T-helper 9 cell (primary cell): ENCODE measurements around the gene LHFPL3.
"Not testable (repeated sequence)": the region's sequence is repeated elsewhere in the genome, so short reads cannot be mapped to it uniquely, and the experiment has no call there.

Experiments
- DNase-seq: peaks from one replicate; pipeline ENCODE4 v3.0.0-alpha.2; 2020

Gene LHFPL3

DNA sequence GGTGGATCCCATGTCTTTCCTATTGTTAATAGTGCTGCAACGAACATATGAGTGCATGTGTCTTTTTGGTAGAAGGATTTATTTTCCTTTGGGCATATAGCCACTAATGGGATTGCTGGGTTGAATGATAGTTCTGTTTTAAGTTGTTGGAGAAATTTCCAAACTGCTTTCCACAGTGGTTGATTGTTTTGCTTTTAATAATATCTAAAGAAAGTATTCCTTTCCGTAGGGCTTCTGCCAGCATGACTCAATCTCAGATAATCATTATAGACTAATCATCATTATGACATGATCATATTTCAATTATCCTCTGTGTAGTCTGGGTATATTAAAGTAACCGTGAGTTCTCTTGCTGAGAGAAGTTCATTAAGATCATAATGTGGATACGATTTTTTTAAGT, 575.4 kb downstream of the LHFPL3 start:
- no peak for DNase-seq

DNA sequence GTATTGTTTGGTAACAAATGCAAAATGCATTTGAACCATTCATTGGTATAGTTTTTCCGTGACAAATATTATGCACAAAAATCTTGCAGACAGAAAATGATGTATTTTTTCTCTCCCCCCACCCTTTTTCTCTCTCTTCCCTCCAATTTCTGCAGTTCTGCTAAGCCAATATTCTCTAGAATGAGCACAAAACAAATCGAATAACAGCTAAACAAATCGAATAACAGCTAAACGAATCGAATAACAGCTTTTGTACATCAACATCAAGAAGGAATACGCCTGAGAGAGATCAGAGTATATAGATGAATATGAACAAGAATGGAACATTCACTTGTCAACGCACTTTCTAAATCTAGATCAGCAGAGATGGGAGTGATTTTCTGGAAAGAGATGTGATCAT, 577.6 kb downstream of the LHFPL3 start:
- no peak for DNase-seq

DNA sequence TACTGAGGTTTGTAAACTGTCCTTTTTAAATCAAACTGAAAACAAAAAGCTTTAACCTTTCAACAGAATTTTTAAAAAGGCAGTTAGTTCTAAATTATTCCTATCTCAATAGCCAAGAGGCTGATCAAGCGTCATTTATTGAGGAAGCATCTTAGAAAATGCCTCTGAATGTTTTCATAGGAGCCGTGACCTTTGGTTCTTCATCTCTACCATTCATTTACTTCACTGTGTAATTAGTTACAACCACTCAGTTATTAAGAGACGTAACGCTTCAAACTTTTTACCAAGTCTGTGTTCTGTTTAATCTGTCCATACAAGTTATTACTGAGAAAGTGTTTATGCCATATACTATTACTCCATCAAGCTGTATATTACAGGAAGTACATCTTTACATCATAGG, 578.2 kb downstream of the LHFPL3 start:
- no peak for DNase-seq

DNA sequence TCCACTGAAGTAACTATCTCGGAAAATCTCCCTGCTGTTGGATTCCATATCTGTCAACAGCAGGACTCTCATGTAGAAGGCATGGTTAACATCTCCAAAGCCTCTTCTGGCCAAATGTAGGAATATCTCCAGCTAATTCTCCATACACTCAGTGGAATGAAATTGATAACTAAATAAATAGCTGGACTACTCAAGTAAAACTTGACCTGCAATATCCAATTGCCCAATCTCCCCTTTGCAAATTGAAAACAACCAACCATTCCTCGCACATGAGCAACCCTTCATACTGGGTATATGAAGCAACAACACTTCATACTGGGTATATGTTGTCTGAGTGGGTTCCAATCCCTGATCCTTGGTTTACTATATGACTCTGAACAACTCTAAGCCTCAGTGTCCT, 580.2 kb downstream of the LHFPL3 start:
- DNase-seq: no peak

DNA sequence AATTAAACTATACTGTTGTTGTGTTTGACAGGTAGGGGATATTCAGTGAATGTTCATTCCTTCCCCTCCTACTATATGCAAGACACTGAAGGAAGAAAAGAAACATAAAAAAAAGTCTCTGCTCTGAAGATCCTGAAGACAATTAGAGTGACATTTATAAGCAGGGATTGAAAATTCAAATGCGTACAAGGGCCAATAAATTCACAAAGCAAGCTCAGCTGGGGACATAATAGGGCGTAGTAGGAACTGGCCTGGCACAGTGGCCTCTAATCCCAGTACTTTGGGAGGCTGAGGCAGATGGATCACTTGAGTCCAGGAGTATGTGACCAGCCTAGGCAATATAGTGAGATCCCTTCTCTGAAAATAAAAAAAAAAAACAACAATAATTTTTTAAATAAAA, 580.7 kb downstream of the LHFPL3 start:
- DNase-seq: no peak

DNA sequence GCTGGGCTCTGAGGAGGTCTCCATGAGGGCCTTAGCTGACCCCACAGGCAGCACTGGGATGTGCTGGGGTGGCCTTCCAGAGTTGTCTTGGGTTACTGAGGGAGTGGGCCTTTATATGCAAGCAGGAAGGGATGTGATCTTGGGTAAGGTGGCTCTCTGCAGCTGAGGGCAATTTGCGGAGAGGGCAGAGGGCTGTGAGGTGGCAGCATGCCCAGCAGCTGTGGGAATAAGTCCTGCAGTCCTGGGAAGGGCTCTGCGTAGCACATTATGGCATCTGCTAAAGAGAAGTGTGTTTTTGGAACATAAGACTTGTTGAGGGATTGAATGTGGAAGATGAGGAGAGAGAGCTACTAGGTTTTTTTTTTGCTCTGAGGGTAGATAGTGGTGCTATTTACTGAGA, 586.0 kb downstream of the LHFPL3 start:
- no peak for DNase-seq

DNA sequence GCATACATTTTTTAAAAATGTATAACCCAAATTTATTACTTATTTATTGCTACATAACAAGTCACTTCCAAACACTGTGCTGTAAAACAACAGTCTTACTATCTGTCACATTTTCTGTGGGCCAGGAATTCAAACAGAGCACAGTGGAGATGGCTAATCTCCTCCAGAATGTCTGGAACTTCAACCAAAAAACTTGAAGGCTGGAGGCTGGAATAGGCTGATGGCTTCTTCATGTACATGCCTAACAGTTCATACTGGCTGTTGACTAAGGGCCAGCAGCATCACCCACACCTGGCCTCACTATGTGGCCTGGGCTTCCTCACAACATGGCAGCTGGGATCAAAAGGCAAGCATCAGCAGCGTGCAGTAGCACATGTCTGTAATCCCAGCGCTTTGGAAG, 593.2 kb downstream of the LHFPL3 start:
- no peak for DNase-seq

DNA sequence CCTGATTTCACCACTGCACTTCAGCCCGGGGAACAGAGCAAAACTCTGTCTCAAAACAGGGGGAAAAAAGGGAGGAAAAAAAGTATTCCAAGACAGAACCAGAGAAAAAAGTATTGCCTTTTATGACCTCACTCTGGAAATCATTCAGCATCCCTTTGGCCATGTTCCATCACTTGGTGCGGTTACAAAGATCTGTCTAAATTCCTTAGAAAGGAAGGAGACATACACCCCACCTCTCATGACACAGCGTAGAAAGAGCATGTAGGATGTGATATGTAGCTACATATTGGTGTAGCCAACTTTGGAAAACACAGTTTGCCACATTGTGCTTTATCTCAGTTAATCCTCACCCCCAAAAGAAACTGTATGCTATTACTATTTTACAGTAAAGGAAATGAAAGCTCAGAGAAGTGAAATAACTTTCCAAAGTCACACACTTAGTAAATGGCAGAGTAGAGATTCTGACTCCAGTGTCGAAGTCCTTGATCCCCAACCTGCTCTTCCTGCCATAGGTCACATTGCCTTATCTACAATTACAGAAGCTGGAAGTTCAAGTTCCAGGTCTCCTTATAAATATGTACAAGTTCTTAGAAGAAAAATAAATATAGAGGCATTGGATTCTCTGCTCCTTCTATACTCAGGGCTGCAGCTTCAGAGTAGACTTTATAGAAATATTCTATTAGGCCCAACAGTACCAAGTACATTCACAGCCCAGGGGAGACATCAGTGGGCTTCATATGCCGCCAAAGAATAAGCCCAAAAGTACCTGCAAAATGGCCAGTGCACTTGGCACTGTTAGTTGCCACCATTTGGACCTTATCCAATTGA, 594.0 kb downstream of the LHFPL3 start:
- DNase-seq: no peak

DNA sequence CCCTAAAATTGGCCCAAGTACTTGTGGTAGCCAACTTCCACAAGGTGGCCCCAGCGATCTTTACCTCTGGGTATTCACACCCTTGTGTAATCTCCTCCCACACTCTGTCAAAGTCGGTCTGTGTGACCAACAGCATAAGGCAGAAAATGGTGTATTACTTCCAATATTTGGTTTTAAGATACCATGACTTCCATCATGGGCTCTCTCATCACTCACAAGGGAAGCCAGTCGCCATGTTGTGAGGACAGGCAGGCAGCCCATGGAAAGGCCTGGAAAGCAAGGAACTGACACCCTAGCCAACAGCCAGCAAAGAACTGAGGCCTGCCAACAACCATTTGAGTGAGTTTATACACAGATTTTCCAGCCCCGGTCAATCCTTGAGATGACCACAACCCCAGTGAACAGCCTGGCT, 594.6 kb downstream of the LHFPL3 start:
- peak; percentile 53 for DNase-seq

DNA sequence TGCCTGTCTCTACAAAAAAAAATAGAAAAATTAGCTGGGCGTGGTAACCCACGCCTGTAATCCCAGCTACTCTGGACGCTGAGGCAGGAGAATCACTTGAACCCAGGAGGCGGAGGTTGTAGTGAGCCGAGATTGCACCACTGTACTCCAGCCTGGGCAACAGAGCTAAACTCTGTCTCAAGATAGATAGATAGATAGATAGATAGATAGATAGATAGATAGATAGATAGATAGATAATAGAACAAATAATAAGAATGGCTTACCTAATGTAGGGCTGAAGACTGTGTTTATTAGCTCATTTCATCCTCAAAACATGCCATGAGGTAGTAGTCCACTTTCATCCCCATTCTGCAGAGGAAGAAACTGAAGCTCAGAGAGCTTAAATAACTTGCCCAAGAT, 597.8 kb downstream of the LHFPL3 start:
- not testable (repeated sequence) for DNase-seq

DNA sequence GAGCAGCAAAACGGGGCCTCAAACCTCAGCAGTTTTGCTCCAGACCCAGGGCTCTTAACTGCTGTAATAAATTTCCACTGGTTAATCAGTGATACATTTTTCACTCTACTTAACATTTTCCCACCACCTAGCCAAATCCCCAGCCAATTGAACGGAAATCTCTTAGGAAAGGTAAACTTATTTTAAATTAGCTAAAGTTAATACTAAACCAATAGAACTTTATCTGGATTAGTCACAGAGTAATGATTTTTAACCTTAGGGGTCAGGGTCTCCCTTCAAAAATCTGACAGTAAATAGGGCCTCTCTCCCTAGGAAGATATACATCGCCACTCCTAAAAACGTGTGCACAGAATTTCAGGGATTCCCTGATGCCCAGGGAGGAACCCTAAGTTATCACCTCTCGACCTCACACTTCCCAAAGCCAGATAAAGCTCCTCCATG, 598.2 kb downstream of the LHFPL3 start:
- no peak for DNase-seq

DNA sequence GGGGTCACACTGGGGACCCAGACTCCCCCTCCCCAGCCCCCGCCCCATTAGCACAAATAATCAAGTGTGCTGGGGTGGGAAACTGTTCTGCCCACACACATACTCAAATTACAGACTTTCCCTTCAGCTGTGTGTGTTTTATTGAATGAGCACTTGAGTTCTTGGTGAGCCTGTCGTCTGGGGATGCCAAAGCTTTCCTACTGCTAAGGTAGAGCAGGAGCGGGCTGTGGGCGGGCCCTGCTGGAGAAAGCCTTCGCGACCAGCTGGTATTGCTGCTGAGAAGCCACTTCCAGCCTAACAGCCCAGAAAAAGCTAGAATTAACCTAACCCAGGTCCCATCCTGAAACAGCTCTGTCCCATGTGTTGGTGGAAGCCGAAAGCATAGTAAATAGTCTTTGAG, 598.7 kb downstream of the LHFPL3 start:
- DNase-seq: no peak

DNA sequence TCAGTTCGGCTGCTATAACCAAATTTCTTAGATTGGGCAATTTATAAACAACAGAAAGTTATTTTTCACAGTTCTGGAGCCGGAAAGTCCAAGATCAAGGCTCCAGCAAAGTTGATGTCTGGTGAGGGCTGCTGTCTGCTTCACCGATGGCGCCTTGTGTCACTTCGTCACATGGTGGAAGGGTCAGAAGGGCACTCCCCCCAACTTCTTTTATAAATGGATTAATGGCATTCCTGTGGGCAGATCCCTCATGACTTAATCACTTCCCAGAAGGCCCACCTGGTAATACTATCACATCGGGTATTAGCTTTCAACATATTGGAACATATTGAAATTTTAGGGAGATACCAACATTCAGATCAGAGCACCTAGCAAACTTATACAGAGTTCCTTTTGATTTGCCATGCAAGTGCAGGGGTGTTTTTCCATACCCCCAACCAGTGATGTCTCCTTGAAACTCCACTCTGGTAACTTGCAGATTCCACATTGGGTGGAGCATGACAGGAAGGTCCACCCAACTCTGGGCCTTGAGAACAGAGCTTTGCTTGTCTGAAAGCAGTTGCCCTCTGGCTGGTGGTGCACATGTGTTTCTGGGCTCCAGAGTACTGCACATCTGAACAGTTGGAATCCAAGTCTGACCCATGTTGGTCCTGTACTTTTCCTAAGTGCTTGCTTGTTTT, 600.5 kb downstream of the LHFPL3 start:
- no peak for DNase-seq

DNA sequence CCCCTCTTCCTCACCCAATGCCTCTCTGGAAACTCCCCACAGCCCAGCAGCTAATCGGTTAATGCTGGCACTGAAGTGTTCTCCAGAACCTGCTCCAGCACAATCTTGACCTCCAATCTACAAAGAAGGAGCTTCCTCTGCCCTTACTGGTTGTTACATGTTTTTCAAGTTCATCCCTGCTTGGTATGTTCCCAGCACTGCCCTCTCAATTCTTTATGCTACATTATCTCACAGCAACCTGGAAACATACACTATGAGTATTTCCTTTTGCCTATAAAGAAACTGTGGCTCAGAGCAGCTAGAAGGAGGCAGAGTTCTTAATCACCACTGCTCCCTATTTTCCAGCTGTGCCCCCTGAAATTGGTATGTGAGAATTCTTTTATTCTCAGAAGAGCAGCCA, 601.5 kb downstream of the LHFPL3 start:
- DNase-seq: no peak

DNA sequence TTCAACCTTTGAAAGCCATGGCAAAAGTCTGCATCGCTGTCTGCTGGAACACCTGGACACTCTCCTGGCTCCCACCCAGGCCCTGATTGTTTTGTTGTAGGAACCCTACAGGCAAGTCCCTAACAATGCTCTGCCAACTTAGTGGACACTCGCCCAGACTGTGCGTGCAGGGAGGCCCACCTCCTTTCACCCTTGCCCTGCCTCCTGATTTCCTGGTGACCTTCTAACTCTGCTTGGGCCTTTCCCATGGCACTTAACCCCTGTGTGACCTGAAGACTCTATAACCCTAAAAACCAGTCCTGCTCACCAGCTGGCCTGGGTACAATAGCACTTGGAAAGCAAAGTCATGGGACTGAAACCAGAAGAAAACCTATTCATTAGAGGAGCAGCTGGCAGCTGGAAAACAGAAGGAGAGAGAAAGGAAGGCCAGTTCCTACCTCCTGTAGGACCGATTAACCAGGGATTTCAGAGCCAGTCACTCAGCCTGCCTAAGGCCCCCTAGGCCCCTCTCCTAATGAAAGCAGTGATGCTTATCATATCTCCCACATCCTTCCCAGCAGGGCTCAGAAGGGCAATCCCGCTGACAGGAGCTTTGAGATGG, 602.9 kb downstream of the LHFPL3 start:
- no peak for DNase-seq

DNA sequence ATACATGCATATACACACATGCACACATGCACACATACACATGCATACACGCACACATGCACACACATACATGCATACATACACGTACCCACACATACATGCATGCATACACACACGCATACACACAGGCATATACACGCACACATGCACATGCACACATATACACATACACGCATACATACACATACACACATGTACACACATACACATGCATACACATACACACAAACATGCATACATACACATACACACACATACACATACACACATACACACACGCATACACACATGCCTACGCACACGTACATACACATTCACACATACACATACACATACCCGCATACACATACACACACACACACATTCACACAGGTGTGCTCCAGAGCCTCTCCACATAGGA, 604.6 kb downstream of the LHFPL3 start:
- DNase-seq: no peak

DNA sequence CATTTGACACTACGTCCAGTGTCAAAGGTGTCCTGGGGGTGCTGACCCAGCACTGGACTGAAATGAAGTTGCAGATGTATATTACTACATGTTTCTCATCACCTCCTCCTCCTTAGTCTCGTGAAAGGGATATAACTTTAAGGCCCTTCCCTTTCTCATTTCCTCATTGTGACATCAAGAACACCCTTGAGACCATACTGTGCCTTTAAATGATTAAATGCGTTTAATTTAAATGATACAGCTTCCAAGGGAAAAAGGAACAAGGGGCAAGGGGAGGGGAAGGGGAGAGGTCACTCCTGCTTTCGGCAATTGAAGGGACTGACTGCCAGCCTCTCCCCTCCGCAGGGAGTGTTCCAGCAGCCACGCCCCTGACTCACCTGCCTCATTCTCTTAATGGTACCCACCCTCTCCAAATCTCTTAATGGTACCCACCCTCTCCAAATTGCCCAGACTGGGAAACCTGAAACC, 605.2 kb downstream of the LHFPL3 start:
- no peak for DNase-seq

DNA sequence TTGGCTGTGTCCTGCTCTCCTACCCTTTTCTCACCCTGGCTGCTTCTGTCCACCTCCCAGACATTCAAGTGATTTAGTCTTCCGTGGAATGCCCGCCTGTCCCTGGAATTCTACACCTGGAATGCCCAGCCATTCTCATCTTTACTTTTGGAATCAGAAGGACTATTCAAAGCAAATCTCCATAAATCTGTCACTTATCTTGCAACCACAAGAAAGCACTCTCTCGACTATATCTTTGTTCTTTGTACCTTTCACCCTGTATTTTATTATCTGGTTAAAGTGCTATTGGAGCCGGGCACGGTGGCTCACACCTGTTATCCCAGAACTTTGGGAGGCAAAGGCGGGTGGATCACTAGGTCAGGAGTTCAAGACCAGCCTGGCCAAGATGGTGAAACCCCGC, 606.3 kb downstream of the LHFPL3 start:
- no peak for DNase-seq

DNA sequence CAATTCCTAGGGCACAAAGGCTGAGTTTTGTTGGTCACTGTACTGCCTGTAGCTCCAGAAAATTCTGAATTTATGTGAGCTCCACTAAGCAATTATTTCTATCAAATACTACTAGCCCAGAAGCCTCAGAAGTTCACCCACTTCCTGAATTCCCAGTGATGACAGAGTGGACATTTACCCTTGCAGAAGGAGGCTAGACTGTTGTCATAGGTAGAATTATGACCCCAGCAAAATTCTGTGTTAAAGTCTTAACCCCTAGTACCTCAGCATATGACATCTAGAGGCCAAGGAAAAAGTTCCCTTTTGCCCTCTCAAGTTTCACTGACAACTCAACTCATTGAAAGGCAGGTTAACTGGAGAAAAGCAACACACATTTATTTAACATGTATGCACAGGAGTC, 606.9 kb downstream of the LHFPL3 start:
- DNase-seq: no peak

DNA sequence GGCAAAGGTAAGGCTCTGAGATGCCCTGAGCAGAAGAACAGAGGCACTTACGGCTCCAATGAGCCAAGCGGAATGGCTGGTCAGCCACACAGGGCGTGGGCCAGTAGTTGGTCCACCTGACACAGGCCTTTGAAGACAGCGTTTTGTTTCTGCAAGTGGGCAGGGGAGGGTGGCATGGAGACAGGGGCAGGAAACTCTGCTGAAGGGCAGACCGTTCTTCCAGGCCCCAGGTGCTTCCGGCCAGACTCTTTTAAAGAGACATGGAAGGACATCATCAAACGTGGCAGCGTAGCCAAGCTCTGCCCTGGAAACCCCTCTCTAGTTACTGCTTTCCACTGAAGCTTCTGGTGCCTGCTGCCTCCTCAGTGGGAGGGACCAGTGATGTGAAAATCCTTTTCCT, 608.1 kb downstream of the LHFPL3 start:
- no peak for DNase-seq

DNA sequence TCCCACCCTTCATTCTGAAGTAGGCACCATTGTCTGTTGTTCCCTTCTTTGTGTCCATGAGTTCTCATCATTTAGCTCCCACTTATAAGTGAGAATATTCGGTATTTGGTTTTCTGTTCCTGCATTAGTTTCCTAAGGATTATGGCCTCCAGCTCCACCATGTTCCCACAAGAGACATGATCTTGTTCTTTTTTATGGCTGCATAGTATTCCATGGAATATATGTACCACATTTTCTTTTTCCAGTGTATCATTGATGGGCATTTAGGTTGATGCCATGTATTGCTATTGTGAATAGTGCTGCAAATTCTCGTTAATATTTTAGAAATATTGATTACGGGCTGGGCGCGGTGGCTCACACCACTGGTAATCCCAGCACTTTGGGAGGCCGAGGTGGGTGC, 609.1 kb downstream of the LHFPL3 start:
- not testable (repeated sequence) for DNase-seq

DNA sequence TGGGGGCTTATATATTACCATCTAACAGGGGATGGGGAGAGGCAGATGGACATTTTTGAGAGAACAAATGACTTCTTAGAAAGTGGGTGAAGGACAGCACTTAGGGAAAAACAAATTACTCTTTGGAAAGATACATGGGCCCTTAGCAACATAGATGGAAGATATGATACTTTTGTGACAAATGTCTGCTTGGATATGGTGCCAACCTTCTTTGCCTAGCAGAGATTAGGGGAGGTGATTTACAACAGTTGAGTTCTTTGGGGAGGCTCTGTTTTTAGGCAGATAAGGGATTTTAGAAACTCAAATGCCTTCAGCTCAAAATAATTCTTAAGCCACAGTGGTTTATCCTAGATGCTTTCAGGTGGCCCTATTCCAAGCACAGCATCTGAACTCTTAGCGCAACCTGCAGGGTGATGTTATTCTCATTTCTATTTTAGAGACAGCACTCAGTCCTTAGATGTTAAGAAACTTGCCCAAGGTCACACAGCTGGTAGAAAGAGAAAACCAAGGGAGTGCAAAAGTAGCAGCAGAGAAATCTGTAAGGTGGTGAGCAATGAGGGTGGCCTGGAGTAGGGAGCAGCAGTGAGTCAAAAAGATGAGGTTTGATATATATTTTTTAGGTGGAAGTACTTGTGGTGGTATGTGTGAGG, 610.5 kb downstream of the LHFPL3 start:
- DNase-seq: no peak

DNA sequence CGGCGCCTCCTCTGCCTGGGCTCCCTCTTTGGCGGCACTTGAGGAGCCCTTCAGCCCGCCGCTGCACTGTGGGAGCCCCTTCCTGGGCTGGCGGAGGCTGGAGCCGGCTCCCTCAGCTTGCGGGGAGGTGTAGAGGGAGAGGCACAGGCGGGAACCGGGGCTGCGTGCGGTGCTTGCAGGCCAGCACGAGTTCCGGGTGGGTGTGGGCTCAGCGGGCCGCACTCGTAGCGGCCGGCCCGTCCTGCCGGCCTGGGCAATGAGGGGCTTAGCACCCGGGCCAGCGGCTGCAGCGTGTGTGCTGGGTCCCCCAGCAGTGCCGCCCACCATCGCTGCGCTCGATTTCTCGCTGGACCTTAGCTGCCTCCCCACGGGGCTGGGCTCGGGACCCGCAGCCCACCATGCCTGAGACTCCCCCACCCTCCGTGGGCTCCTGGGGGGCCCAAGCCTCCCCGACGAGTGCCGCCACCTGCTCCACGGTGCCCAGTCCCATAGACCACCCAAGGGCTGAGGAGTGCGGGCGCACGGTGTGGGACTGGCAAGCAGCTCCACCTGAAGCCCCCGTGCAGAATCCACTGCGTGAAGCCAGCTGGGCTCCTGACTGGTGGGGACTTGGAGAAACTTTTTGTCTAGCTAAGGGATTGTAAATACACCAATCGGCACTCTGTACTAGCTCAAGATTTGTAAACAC, 611.8 kb downstream of the LHFPL3 start:
- no peak for DNase-seq
